Tibial nerve (tissue), 4 donors: Measurements from ENCODE around the gene ISL2. TPM values are rescaled to one million over a fixed set of nuclear protein-coding genes. Genes with fewer than 3 reads are reported as not detected.

Source experiments
- DNase-seq, 2 donors: peaks; one replicate each; pipeline ENCODE4 v3.0.0-alpha.2; 2019; ENCODE audit warnings: low spot score in 2 of 2
- H3K27ac ChIP-seq, 4 donors: fragments of 200-600 bp; sonication (generic) in 3 of 4; one replicate each; pipeline ENCODE4 v1.5.1; 2017 to 2019; ENCODE audit warnings: mild to moderate bottlenecking in 1 of 4
- H3K27me3 ChIP-seq, 2 donors: fragments of 200-600 bp; sonication (generic) in 1 of 2; one replicate each; pipeline versions ENCODE4 v1.5.1 to v1.6.0; 2017 to 2019
- H3K36me3 ChIP-seq, 3 donors: fragments of 200-600 bp; sonication (generic); one replicate each; pipeline ENCODE4 v1.5.1; 2018 to 2019
- H3K4me1 ChIP-seq, 4 donors: fragments of 200-600 bp; sonication (generic) in 3 of 4; one replicate each; pipeline ENCODE4 v1.5.1; 2017 to 2019
- H3K4me3 ChIP-seq, 4 donors: fragments of 200-600 bp; sonication (generic) in 3 of 4; one replicate each; pipeline ENCODE4 v1.5.1; 2017 to 2019; ENCODE audit warnings: mild to moderate bottlenecking in 1 of 4, moderate library complexity in 1 of 4
- H3K9me3 ChIP-seq, 4 donors: fragments of 200-600 bp; sonication (generic) in 3 of 4; one replicate each; pipeline ENCODE4 v1.5.1; 2017 to 2019
- CTCF ChIP-seq, 5 experiments: fragments of 200-600 bp in 3 of 5; fragments of 450-650 bp in 2 of 5; sonication (generic) in 3 of 5; IDR thresholded peaks; one replicate each; pipeline ENCODE4 v1.5.1; 2016 to 2019; ENCODE audit warnings: antibody characterized with exemption in 5 of 5, mild to moderate bottlenecking in 3 of 5, moderate library complexity in 2 of 5
- EP300 ChIP-seq, 2 donors: sonication (generic); formaldehyde crosslinking; IDR thresholded peaks; one replicate each; pipeline ENCODE4 v1.6.1; 2017; ENCODE audit warnings: antibody characterized with exemption in 2 of 2, mild to moderate bottlenecking in 1 of 2
- POLR2A ChIP-seq, 2 donors: fragments of 450-650 bp; IDR thresholded peaks; one replicate each; pipeline ENCODE4 v1.6.1; 2017; ENCODE audit warnings: antibody characterized with exemption in 2 of 2, mild to moderate bottlenecking in 2 of 2, moderate library complexity in 2 of 2
- total RNA-seq, 4 donors: library from RNA; depleted of rRNA; stranded (reverse); fragments of >200 nt; gene quantifications; one replicate each; pipeline ENCODE4 v1.1.0, GENCODE V29; 2016

The ISL2 gene
- total RNA-seq, 4 donors from 2014 or later, result not detected

- H3K27me3 ChIP-seq, result no peaks in the 10 kb centered on the region
- no peak for DNase-seq
- TF ChIP-seq EP300 (IDR thresholded peaks at IDR 0.05) (no peak), CTCF (IDR thresholded peaks at IDR 0.05) (no peak), POLR2A (IDR thresholded peaks at IDR 0.05) (no peak)
- no peaks in the 10 kb centered on the region for H3K4me1 ChIP-seq
- no peak overlapping the region for H3K4me3 ChIP-seq
- H3K36me3 ChIP-seq, result peaks cover 0 to 33% (median 0%) of the 10 kb centered on the region in 3 donors
- H3K9me3 ChIP-seq, result no peaks in the 10 kb centered on the region
- no peak overlapping the region for H3K27ac ChIP-seq
Measured at GRCh38 chr15:76391847-76392246, 55.3 kb downstream of the ISL2 start.

Other genes starting within 250 kb of the ISL2 start
- 10 to 100 TPM; 59.2 to 96.9 (median 75.5) TPM for gene ETFA, start 25.3 kb upstream of the ISL2 start, total RNA-seq